SHP77 treated with DMSO at 0.1 percent for 48 hours (cell line): ENCODE results near the gene RFT1.
"Not testable (repeated sequence)": the region's sequence is repeated elsewhere in the genome, so short reads cannot be mapped to it uniquely, and the experiment has no call there.

Experiments
- DNase-seq: peaks from one replicate; lab custom pipeline; 2025; lab: John Stamatoyannopoulos, UW

RFT1 gene

DNA sequence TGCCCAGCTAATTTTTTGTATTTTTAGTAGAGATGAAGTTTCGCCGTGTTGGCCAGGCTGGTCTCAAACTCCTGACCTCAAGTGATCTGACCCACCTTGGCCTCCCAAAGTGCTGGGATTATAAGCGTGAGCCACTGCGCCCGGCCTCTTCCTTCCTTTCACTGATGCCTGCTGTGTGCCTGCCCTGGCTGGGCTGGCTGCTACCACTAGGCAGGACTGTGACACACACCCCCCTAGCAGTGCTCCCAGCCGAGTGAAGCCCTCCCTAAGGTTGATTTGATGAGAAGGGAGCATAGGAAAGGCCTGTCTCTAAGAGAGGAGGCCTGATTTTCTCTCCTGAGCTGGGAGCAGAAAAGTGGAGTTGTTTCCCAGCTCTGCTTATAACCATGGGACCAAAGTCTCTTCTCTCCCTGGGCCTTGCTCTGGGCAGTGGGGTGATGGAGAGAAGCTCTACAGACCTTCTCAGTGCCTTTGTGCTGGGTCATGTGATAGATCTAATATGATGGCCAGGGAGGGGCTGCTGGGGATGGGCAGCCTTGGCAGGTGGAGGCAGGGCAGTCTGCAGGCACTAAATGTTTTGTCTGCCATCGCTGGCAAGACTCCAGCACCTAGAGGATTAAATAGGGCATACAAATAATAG is 64.3 kb downstream of the RFT1 start:
- DNase-seq: peak; percentile 73

DNA sequence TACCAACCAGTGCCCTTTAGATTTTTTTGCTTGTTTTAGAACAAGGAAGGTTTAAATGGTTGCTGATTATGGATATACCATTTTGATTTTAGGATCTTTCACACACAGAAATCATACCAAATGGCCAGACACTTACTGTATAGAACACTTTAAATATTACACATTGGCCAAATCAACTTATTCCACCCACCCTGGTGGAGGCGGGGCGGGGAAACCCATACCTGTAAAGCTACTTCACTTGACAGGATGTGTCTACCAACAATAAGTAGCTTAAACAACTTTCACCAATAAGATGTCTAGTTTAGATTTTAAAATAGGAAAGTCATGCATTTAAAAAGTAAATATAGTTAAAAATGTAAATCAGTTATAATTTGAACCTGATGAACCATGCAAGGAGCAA is 67.3 kb downstream of the RFT1 start:
- no peak for DNase-seq

DNA sequence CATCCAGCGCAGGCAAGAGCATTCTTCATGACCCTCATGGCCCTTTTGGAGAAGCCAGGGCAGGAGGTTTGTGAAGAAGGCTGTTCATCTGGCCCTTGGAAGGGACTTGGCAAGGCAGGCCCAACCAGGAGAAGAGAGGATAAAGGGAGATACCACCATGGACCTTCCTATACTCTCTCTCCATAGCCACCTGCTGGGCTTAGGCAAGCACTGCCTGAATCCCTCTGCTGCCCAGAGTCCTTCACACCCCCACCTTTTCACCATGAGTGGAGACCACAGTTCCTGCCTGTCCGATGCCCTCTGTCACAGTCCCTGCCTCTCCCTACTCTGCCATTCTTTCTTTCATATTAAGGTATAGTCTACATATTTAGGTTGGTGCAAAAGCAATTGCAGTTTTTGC is 73.8 kb downstream of the RFT1 start:
- peak; percentile 36 for DNase-seq

DNA sequence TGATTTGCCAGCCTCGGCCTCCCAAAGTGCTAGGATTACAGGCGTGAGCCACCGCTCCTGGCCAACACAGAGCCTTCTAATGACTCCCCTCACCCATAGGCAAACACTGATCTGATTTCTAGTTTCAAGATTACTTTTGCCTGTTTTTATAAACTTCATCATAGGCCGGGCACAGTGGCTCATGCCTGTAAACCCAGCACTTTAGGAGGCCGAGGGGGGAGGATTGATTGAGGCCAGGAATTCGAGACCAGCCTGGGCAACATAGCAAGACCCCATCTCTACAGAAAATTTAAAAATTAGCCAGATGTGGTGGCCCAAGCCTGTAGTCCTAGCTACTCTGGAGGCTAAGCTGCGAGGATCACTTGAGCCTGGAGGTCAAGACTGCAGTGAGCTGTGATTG is 76.0 kb downstream of the RFT1 start:
- not testable (repeated sequence) for DNase-seq

DNA sequence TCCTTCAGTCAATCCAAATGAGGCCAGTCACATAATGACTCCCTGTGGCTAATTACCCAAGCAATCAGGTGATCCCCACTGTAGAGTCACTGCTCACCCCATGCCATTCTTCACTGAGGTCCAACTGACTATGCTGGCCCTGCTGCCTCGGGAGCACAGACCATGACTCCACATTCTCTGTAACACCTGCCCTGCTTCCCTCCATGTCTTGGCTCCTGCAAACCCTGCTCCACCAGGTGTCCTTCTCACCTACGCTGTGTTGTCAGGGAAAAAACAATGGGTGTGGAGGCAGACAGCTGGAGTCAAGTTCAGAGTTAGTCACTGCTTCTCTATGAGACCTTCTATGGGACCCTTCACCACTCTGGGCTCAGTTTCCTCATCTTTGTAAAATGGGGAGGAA is 78.3 kb downstream of the RFT1 start:
- no peak for DNase-seq

DNA sequence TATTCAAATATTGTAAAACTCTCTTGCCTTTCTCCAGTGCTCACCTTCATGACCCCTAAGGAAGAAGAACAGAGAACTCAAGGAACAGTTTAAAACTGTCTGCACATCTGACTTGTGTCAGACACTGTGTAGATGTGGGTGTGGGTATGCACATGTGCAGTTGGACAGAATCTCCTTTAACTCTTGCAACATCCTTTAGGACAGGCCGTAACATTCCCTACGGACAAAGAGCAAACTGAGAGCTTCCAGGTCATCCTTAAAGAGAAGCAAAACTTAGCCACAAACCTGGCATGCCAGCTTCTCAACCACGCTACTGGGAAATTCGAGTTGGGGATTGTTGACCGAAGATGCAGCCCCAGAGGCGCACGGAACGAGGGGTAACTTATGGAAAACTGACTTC is 80.2 kb downstream of the RFT1 start:
- no peak for DNase-seq

DNA sequence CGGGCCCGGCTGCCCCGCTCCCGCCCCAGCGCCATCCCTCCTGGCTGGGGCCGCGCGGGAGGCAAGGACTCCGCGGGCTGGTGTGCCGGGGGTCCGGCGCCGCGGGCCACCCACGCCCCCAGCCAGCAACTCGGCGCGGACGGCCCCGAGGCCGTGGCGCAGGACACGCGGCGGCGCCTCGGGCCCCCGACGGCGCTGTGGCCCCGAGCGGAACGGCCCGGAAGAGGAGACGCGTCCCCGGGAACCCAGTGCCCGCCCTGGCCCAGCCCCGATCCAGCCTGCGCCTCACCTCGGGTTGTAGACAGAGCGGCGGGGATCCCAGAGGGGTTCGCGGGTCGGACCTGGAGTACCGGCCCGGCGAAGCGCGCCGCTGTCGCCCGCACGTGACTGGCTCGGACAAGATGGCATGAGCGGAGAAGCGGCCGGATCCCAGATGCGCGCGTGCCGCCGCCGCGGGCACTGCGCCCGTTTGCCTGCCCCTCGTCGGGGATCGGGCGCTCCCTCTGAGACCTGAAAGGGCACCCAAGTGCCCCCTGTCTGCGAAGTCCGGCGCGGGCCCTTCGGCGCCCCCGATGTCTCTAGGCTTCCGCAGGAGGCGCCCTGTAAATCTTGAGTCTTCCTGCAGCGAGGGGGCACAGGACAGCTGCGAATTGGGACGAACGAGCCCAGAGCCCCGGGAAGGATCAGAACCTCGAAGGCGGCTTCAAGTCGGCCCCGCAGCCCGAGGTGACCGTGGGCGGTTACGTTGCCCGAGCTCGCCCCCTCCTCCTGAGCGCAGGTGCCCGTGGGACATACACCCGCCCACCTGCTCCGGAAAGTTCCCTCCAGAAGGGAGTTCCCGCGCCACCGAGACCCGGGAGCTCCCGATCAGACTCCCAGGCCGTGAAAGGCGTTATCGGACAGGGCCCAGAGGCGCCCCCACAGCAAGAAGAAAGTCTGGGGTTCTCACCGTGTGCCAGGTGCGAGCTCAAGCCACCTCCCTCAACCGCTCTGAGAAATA is 83.8 kb downstream of the RFT1 start:
- no peak for DNase-seq

DNA sequence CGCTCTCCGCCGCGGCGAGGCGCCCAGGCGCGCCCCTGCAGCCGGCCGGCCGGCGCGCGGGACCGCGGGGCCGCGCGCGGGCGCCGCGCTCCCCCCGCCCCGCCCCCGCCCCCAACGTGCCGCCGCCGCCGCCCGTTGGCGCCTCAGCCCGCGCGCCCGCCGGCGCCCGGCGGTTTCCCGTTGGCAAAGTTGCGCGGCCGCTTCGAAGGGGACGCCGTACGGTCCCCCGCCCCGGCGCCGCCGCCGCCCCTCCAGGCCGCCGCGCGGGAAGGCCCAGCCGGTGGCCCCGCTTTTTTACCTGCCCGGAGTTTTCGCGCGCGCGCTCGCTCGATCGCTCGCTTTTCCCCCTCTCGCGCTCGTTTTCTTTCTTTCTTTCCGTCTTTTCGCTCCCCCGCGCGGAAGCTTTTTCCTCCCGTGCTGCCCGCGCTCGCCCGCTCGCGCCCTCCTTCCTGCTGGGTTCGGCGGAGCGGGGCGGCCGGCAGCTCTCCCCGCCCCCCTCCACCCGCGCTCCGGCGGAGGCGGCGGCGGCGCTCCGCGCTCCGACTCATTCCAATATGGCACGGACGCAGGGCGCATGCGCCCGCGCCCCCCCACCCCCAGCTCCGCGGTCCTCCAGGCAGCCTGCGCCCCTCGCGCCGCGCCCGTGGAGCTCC is 84.6 kb downstream of the RFT1 start, which contains the start of gene SFMBT1:
SFMBT1 (minus strand) TSS at position 556 of the 653 bp plus-strand sequence. CDS start 76,945 bp downstream, outside the sequence.
- DNase-seq: no peak

DNA sequence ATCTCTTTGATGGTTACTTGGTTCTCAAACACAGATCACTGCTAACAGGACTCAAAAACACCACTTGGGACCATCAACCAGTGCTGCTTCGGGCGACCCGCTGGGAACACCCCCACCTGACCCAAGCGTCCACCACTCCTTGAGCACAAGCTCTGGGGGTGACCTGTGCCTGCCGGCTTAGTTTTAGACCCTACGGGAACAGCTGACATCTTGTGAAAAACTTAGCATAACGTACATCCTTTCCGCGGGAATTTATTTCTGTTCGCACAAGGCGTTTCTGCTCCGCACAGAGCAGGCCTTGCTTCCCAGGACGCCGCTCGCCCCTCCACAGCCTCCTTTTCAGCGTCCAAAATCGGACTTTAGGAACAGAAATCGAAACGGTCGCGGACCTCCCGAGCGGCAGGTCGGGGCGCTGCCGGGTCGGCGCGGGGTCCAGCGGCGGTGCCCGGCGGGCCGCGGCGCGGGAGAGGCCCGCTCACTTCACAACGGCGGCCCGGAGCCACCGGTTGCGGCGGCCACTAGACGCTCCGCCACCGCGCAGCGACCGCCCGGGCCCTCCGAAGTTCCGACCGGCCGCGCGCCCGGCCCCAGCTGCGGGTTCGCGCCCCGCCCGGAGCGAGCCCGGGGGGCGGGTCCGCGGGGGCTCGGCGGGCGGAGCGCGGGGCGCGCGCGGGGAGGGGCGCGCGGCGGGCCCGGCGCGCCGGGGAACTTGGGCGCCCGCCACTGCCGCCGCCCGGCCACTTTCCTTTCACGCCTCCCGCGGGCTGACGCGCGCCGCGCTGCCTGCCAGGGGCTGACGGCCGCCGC is 85.3 kb downstream of the RFT1 start:
- no peak for DNase-seq

DNA sequence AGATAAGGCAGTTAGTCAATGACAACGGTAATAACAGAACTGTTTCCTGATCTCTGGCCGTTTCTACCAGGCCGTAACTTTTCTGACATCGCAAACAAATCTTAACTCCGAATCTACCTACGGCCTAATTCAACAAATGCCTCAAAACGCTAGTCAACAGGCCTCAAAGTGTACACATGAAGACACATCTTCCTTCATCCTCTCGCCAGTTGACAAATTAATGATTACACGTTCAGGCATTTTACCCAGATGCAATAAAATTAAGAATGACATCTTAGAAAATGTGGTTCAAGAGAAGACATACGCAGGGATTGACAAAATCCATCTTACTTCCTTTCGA is 85.9 kb downstream of the RFT1 start:
- DNase-seq: no peak

DNA sequence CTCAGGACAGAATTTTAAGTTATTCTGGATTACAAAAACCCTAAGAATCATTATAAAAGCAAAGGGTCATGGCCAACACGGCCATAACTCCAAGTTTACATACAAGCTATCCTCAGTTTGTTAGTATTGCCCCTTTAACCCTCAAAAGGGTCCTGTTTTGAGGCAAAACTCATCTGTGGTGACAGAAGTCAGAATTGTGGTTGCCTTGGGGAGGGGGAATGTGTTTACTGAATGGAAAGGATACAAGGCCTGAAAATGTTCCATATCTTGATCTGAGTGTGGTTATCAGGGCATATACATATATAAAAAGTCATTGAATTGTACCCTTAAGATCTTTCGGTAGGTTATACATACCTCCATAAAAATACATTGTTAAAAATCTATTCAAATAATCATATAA is 86.5 kb downstream of the RFT1 start:
- no peak for DNase-seq

DNA sequence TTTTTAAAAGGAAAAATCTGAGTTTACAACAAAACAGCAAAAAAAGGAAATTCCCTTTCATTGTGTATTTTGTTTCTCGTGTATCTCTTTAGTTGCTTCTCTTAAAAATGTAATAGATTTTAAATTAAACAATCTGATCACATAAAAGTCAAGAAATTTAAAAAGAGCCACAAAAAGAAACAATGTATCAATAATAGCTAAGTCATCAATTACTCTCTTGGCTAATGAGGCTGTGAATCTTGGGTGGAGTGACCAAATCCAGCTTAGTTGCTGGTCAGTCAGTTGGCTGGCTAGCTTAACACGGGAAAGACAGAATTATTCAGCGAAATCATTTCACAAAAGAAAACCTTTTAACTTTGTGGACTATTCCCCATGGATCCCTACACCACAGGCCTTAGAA is 87.6 kb downstream of the RFT1 start:
- DNase-seq: no peak

DNA sequence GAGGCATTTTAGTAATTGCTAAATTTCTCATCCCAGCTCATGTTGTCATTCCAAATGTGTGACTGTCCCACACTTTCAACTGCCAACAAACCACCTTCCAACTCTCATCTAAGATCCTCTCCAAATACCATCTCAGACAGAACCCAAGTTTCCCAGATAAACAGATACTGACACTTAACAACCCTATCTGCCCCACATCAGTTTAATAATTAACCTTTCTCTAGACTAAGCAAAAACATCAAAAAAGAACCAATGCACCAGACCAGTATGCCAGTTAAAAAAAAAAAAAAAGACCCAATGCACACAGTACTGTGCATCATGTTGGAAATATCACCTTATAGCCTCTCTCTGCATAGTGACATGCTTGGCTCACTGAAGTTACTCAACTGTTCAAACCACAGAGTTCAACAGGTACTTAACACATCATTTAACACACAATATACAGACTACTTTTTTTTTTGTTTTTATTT is 89.8 kb downstream of the RFT1 start:
- no peak for DNase-seq

DNA sequence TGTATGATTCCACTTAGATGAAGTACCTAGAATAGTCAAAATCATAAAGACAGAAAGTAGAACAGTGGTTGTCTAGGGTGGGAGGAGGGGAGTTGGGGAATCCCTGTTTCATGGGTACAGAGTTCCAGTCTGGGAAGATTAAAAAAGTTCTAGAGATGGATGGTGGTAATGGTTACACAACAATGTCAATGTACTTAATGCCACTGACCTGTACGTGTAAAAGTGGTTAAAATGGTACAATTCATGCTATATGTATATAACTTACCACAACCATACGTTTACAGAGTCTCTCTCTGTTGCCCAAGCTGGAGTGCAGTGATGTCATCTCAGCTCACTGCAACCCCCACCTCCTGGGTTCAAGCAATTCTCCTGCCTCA is 90.9 kb downstream of the RFT1 start:
- DNase-seq: no peak

DNA sequence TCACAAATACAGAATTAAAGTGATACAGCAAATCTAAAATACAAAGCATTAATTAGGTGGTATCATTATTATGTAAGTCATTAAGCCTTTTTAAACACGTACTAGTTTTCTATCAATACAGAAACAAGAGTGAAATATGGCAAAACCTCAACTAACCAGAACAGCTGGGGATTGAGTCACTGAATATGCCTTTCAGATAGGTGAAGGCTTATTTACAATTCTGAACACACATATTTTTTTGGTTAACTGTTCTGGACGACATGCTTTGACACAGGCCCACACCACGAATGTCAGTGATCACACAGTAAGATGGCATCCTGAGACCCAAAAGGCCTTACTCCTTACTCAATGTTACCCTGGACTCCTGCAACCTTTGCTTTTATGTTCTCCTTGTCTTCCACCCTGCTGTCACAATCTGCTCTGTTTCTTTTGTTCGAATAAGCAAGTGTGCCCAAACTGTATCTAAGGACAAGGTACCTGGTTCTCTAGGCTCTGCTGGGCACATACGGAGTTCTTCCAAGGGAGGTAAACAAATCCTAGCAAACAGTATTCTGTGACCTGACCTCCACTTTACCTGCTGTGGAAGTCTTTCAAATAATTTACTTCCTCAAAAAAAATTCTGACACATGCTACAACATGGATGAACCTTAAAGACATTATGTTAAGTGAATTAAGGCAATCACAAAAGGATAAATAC is 91.4 kb downstream of the RFT1 start:
- no peak for DNase-seq
